OCI-LY7 (cell line): ENCODE measurements around the gene NOX3.
"Not testable (repeated sequence)": the region's sequence is repeated elsewhere in the genome, so short reads cannot be mapped to it uniquely, and the experiment has no call there.

ENCODE experiments used
- CTCF ChIP-seq: fragments of 200-600 bp; sonication (generic); conservative IDR thresholded peaks from 2 replicates; pipeline ENCODE4 v1.5.1; 2014; ENCODE audit warnings: mild to moderate bottlenecking, antibody characterized with exemption, low read length, moderate library complexity, mixed read lengths
- EZH2phosphoT487 ChIP-seq: fragments of 200-600 bp; sonication (generic); IDR thresholded peaks from 2 replicates; pipeline ENCODE4 v1.6.1; 2018; ENCODE audit warnings: low read depth, borderline replicate concordance, mild to moderate bottlenecking, mixed run types, antibody characterized with exemption, low read length, moderate library complexity, mixed read lengths

DNA sequence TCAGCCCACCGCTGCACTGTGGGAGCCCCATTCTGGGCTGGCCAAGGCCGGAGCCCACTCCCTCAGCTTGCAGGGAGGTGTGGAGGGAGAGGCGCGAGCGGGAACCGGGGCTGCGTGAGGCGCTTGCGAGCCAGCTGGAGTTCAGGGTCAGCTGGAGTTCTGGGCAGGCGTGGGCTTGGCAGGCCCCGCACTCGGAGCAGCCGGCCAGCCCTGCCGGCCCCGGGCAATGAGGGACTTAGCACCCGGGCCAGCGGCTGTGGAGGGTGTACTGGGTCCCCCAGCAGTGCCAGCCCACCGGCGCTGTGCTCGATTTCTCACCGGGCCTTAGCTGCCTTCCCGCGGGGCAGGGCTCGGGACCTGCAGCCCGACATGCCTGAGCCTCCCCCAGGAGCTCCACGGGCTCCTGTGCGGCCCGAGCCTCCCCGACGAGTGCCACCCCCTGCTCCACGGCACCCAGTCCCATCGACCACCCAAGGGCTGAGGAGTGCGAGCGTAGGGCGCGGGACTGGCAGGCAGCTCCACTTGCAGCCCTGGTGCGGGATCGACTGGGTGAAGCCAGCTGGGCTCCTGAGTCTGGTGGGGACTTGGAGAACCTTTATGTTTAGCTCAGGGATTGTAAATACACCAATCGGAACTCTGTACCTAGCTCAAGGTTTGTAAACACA lies 92.5 kb downstream of the NOX3 start:
- not testable (repeated sequence) for TF ChIP-seq CTCF, EZH2phosphoT487
